IPS-20b (cell line): ENCODE results near the gene SHANK2.
A peak's percentile ranks its signal among the peaks of the same experiment; 100 is the strongest.

Source experiments
- H3K27ac ChIP-seq: one replicate; pipeline ENCODE4 v1.5.1; 2013; ENCODE audit warnings: low read length
- H3K27me3 ChIP-seq: 2 replicates; pipeline ENCODE4 v1.6.1; 2013; ENCODE audit warnings: mild to moderate bottlenecking, low read length, inconsistent platforms; ENCODE audit not compliant: insufficient read depth
- H3K36me3 ChIP-seq: 2 replicates; pipeline ENCODE4 v1.6.1; 2013; ENCODE audit warnings: low read depth, mild to moderate bottlenecking, inconsistent platforms, low read length, moderate library complexity; ENCODE audit not compliant: insufficient read depth
- H3K4me1 ChIP-seq: 2 replicates; pipeline ENCODE4 v1.6.1; 2013; ENCODE audit warnings: mild to moderate bottlenecking, control low read depth, inconsistent platforms, low read length, moderate library complexity; ENCODE audit not compliant: insufficient read depth
- H3K4me3 ChIP-seq: 2 replicates; pipeline ENCODE4 v1.5.1; 2013; ENCODE audit warnings: mild to moderate bottlenecking, low read length, inconsistent platforms
- H3K9ac ChIP-seq: 2 replicates; pipeline ENCODE4 v1.6.1; 2013; ENCODE audit warnings: low read depth, mild to moderate bottlenecking, inconsistent platforms, low read length, moderate library complexity
- H3K9me3 ChIP-seq: 2 replicates; pipeline ENCODE4 v1.6.1; 2013; ENCODE audit warnings: mild to moderate bottlenecking, low read depth, low read length, inconsistent platforms; ENCODE audit not compliant: insufficient read depth

Gene SHANK2

GRCh38 chr11:71252269-71252769, at the start of gene SHANK2:
Gene SHANK2, minus strand, starts transcription at chr11:71252577. Its CDS starts 105,251 bp downstream, at chr11:71147326.
- Histone ChIP-seq H3K27ac (no peak within 1 kb of the TSS), H3K9me3 (no peaks in the 10 kb centered on the region), H3K4me1 (peaks cover 49% of the 10 kb centered on the region), H3K4me3 (peak within 1 kb of the TSS; percentile 86), H3K36me3 (no peaks in the 10 kb centered on the region), H3K27me3 (peaks cover 43% of the 10 kb centered on the region), H3K9ac (peak within 1 kb of the TSS; percentile 89)

GRCh38 chr11:71301858-71302533, 49.6 kb upstream of the SHANK2 start:
- no peaks in the 10 kb centered on the region for H3K27me3 ChIP-seq
- H3K9ac ChIP-seq: no peak overlapping the region
- H3K9me3 ChIP-seq: no peaks in the 10 kb centered on the region
- H3K36me3 ChIP-seq: no peaks in the 10 kb centered on the region
- no peak overlapping the region for H3K27ac ChIP-seq
- no peaks in the 10 kb centered on the region for H3K4me1 ChIP-seq
- H3K4me3 ChIP-seq: no peak overlapping the region

GRCh38 chr11:71301046-71301857, 48.9 kb upstream of the SHANK2 start:
- no peak overlapping the region for H3K9ac ChIP-seq
- H3K4me3 ChIP-seq: no peak overlapping the region

GRCh38 chr11:71300187-71300586, 47.8 kb upstream of the SHANK2 start:
- Histone ChIP-seq H3K4me1 (no peaks in the 10 kb centered on the region), H3K27ac (no peak overlapping the region), H3K4me3 (no peak overlapping the region), H3K27me3 (no peaks in the 10 kb centered on the region), H3K9me3 (no peaks in the 10 kb centered on the region), H3K36me3 (no peaks in the 10 kb centered on the region), H3K9ac (no peak overlapping the region)

More at GRCh38 chr11:71301046-71301857, 48.9 kb upstream of the SHANK2 start:
- Histone ChIP-seq H3K36me3 (no peaks in the 10 kb centered on the region), H3K27me3 (no peaks in the 10 kb centered on the region), H3K27ac (no peak overlapping the region), H3K9me3 (no peaks in the 10 kb centered on the region), H3K4me1 (no peaks in the 10 kb centered on the region)

- Histone ChIP-seq H3K9me3 (no peaks in the 10 kb centered on the region), H3K9ac (no peak overlapping the region), H3K4me1 (no peaks in the 10 kb centered on the region), H3K4me3 (no peak overlapping the region), H3K27me3 (no peaks in the 10 kb centered on the region), H3K27ac (no peak overlapping the region), H3K36me3 (no peaks in the 10 kb centered on the region)
These were observed 46.4 kb upstream of the SHANK2 start for GRCh38 chr11:71298761-71299181.

- Histone ChIP-seq H3K4me1 (no peaks in the 10 kb centered on the region), H3K4me3 (no peak overlapping the region), H3K27me3 (no peaks in the 10 kb centered on the region), H3K9me3 (no peaks in the 10 kb centered on the region), H3K9ac (no peak overlapping the region), H3K27ac (no peak overlapping the region), H3K36me3 (no peaks in the 10 kb centered on the region)
These were observed 45.7 kb upstream of the SHANK2 start for GRCh38 chr11:71298016-71298550.

GRCh38 chr11:71294846-71295600, 42.6 kb upstream of the SHANK2 start:
- Histone ChIP-seq H3K27me3 (no peaks in the 10 kb centered on the region), H3K4me1 (no peaks in the 10 kb centered on the region), H3K9me3 (no peaks in the 10 kb centered on the region), H3K27ac (no peak overlapping the region), H3K9ac (no peak overlapping the region), H3K4me3 (no peak overlapping the region), H3K36me3 (no peaks in the 10 kb centered on the region)

- Histone ChIP-seq H3K9ac (no peak overlapping the region), H3K27ac (no peak overlapping the region), H3K4me1 (no peaks in the 10 kb centered on the region), H3K27me3 (no peaks in the 10 kb centered on the region), H3K9me3 (no peaks in the 10 kb centered on the region), H3K36me3 (no peaks in the 10 kb centered on the region), H3K4me3 (no peak overlapping the region)
These were observed 41.8 kb upstream of the SHANK2 start for GRCh38 chr11:71293961-71294782.

GRCh38 chr11:71286701-71287643, 34.6 kb upstream of the SHANK2 start:
- Histone ChIP-seq H3K27me3 (no peaks in the 10 kb centered on the region; the same call in 1 of the 2 replicates), H3K9ac (no peak overlapping the region), H3K36me3 (no peaks in the 10 kb centered on the region), H3K4me3 (no peak overlapping the region), H3K27ac (no peak overlapping the region), H3K9me3 (no peaks in the 10 kb centered on the region), H3K4me1 (no peaks in the 10 kb centered on the region)

- H3K27me3 ChIP-seq: no peaks in the 10 kb centered on the region; the same call in 1 of the 2 replicates
- no peaks in the 10 kb centered on the region for H3K4me1 ChIP-seq
- H3K9me3 ChIP-seq: no peaks in the 10 kb centered on the region
- no peak overlapping the region for H3K4me3 ChIP-seq
- no peaks in the 10 kb centered on the region for H3K36me3 ChIP-seq
- H3K27ac ChIP-seq: no peak overlapping the region
- H3K9ac ChIP-seq: no peak overlapping the region
These were observed 32.7 kb upstream of the SHANK2 start for GRCh38 chr11:71285111-71285510.
